ENCODE measurements around the gene NRXN3. TPM values are rescaled to one million over a fixed set of nuclear protein-coding genes. Genes with fewer than 3 reads are reported as not detected.

NRXN3 gene
- total RNA-seq, 1 donor from 2014 or later = 11.4 TPM

DNA sequence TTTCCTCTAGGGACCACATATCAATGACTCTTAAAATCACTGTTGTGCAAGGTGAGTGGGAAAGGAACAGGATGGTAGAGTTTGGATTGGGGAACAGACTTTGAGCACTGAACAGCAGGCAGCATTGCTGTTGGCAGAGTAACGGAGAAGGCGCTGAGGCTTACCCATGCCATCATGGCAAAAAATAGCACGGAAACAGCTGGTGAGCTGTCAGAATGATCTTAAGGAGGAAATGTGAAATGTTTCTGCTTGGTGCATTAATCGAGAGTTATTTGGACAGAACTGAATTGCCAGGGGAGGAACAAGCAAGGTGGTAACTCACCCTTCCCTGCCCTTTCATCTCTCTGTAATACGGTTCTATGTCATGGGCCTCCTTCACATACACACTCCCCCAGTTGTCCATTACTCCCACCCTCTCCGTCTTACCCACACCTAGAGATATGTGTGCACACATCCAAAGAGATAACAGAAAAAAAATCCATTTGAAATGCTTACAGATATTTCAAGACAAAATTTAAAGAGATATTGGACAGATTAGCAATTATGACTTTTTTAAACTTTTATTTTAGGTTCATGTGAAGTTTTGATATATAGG is 1468.6 kb downstream of the NRXN3 start:
- H3K9me3 Mint-ChIP-seq = peaks cover 3% of the 10 kb centered on the region
- no peaks in the 10 kb centered on the region for H3K27me3 Mint-ChIP-seq (ENCODE audit: low read depth)
- no peak overlapping the region for H3K27ac Mint-ChIP-seq
- no peaks in the 10 kb centered on the region for H3K36me3 Mint-ChIP-seq
- no peaks in the 10 kb centered on the region for H3K4me1 Mint-ChIP-seq
- H3K4me3 Mint-ChIP-seq = no peak overlapping the region
- TF ChIP-seq, protein P1, sequence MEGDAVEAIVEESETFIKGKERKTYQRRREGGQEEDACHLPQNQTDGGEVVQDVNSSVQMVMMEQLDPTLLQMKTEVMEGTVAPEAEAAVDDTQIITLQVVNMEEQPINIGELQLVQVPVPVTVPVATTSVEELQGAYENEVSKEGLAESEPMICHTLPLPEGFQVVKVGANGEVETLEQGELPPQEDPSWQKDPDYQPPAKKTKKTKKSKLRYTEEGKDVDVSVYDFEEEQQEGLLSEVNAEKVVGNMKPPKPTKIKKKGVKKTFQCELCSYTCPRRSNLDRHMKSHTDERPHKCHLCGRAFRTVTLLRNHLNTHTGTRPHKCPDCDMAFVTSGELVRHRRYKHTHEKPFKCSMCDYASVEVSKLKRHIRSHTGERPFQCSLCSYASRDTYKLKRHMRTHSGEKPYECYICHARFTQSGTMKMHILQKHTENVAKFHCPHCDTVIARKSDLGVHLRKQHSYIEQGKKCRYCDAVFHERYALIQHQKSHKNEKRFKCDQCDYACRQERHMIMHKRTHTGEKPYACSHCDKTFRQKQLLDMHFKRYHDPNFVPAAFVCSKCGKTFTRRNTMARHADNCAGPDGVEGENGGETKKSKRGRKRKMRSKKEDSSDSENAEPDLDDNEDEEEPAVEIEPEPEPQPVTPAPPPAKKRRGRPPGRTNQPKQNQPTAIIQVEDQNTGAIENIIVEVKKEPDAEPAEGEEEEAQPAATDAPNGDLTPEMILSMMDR (IDR thresholded peaks at IDR 0.05; ENCODE audit: unreplicated experiment) = no peak
- no peak for DNase-seq (ENCODE audit: low spot score in 2 of 2, unreplicated experiment in 2 of 2)

DNA sequence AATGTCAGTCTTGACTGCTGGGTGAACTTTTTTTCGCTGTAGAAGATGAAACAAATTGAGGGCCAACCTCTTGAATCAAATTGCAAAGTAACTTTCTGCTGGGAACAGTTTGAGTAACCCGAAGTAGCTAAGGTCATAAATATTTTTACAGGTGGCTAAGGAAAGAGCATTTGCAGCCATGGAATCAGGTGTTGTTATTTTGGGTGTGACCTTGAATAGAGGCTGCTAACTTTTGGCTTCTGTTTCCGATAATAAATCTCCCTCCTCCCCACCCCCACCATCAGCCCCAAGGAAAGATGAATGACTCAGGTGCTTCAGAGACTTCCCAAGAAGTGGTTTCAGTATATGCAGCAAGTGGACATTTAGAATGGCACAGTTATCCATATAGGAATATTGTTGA is 1469.4 kb downstream of the NRXN3 start:
- H3K36me3 Mint-ChIP-seq = no peaks in the 10 kb centered on the region
- no peaks in the 10 kb centered on the region for H3K4me1 Mint-ChIP-seq
- H3K4me3 Mint-ChIP-seq = no peak overlapping the region
- H3K9me3 Mint-ChIP-seq = peaks cover 3% of the 10 kb centered on the region
- H3K27ac Mint-ChIP-seq = no peak overlapping the region
- TF ChIP-seq, protein P1 (IDR thresholded peaks at IDR 0.05; ENCODE audit: unreplicated experiment) = no peak
- DNase-seq (ENCODE audit: low spot score in 2 of 2, unreplicated experiment in 2 of 2) = no peak
- H3K27me3 Mint-ChIP-seq (ENCODE audit: low read depth) = no peaks in the 10 kb centered on the region

DNA sequence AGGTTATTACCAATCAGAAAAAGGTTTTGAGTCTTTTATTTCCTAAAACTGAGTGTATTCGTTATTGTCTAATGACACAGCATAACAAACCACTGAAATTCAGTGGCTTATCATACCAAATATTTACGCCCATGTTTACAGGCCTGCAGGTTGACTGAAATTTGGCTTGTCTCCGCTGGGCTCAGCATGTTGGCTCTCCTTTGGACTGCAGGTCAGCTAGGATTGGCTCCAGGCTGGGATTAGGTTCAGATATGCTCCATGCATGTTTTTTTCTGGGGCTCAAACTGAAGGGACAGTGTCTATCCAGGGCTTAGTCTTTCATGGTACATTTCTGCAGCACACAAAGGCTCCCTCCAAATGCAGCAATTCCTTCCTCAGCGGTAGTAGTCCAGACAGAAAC is 1471.2 kb downstream of the NRXN3 start:
- Mint-ChIP-seq H3K4me3 (no peak overlapping the region), H3K27me3 (ENCODE audit: low read depth) (no peaks in the 10 kb centered on the region), H3K36me3 (no peaks in the 10 kb centered on the region), H3K9me3 (no peaks in the 10 kb centered on the region), H3K27ac (no peak overlapping the region), H3K4me1 (no peaks in the 10 kb centered on the region)
- TF ChIP-seq, protein P1 (IDR thresholded peaks at IDR 0.05; ENCODE audit: unreplicated experiment) = no peak
- DNase-seq (ENCODE audit: low spot score in 2 of 2, unreplicated experiment in 2 of 2) = no peak

DNA sequence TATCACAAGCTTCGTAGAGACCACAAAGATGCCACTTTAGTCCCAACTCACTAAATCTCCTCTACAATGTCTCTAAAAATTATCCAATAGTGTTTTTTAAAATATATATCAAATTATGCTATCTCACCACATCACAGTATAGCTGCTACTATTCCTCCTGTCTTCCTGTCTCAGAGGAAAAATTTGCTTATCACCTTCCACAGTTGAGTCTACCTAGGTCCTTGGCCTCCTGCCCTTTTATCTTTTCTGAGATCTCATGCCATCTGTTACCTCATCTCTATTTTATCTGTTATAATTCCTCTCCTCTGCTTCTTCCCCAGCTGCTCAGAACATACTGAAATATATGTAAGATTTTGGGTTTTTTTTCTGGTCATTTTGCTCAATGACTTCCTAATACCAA is 1473.0 kb downstream of the NRXN3 start:
- Mint-ChIP-seq H3K27me3 (ENCODE audit: low read depth) (no peaks in the 10 kb centered on the region), H3K4me3 (no peak overlapping the region), H3K4me1 (no peaks in the 10 kb centered on the region), H3K9me3 (no peaks in the 10 kb centered on the region), H3K27ac (no peak overlapping the region), H3K36me3 (no peaks in the 10 kb centered on the region)
- TF ChIP-seq, protein P1 (IDR thresholded peaks at IDR 0.05; ENCODE audit: unreplicated experiment) = no peak
- no peak for DNase-seq (ENCODE audit: low spot score in 2 of 2, unreplicated experiment in 2 of 2)

DNA sequence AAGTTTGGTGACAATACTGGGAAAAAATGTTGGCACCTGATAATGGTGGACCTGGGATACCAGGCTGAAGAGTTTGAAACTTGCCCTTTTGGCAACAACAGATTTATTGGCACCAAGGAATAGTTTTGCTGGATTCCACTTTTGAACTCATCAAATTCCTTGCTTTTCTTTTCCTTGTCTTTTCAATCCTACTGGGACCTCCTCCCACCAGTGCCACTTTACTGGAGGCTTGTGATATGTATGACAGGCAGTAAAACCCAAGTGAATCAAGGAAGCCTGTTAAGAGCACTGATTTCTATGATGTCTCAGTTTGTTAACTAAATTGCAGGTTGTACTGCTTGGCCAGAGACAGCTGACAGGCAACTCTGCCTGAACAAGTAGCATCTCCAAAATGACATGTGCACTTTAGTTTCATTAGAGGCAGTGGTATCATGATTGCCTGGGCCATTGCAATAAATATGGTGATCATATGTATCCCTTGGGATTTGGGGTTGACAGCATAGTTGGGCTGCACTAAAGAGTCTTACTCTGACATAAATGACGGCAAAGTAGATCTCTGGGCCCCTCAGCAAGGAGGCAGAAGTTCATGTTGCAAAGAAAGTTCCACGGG is 1475.7 kb downstream of the NRXN3 start:
- no peak for DNase-seq (ENCODE audit: low spot score in 2 of 2, unreplicated experiment in 2 of 2)
- Mint-ChIP-seq H3K27ac (no peak overlapping the region), H3K36me3 (no peaks in the 10 kb centered on the region), H3K9me3 (no peaks in the 10 kb centered on the region), H3K4me1 (no peaks in the 10 kb centered on the region), H3K4me3 (no peak overlapping the region), H3K27me3 (ENCODE audit: low read depth) (no peaks in the 10 kb centered on the region)
- TF ChIP-seq, protein P1 (IDR thresholded peaks at IDR 0.05; ENCODE audit: unreplicated experiment) = no peak

Data from mesothelial cell of epicardium (in vitro differentiated cells).